GM12878 (cell line): ENCODE results near the gene SRSF9. TPM values are rescaled to one million over a fixed set of nuclear protein-coding genes. Genes with fewer than 3 reads are reported as not detected.

Source experiments
- ATAC-seq: fragments of 200-7000 bp; cut with Tn5 transposase; 3 replicates; pipeline ENCODE4 v1.9.1; 2020; ENCODE audit warnings: mild to moderate bottlenecking, moderate library complexity
- BruUV-seq: library from RNA; stranded (reverse); fragments of 400-500 nt; replicated peaks from 2 replicates; lab custom pipeline; 2021; lab: Mats Ljungman, UMichigan
- CTCF ChIA-PET: fragments of 300-600 bp; sonication (Branson Sonifier 250); formaldehyde crosslinking; extraction: SDS; loops from one replicate; lab custom pipeline; 2021; ENCODE audit warnings: inconsistent platforms; lab: Yijun Ruan, JAX
- POLR2A ChIA-PET: fragments of 350-600 bp; formaldehyde crosslinking; extraction: SDS; loops from one replicate; lab custom pipeline; 2021; ENCODE audit warnings: inconsistent platforms; lab: Charles Lee
- RAD21 ChIA-PET: fragments of 300-600 bp; sonication (Branson Sonifier 250); formaldehyde crosslinking; loops from one replicate; lab custom pipeline; 2023; ENCODE audit warnings: antibody characterized with exemption; ENCODE audit not compliant: unreplicated experiment; lab: Charles Lee
- SMC1A ChIA-PET: fragments of 300-600 bp; sonication (Branson Sonifier 250); formaldehyde crosslinking; loops from one replicate; lab custom pipeline; 2023; ENCODE audit not compliant: unreplicated experiment, uncharacterized antibody; lab: Charles Lee
- DNase-seq: peaks from one replicate; pipeline ENCODE4 v3.0.0-alpha.2; 2011; ENCODE audit warnings: low read depth, low spot score
- FAIRE-seq: peaks from 3 replicates; lab custom pipeline; 2011; peaks lifted over from hg19 to GRCh38; lab: Jason Lieb, UNC
- H2AFZ ChIP-seq: 2 replicates; pipeline ENCODE4 v1.6.0; 2011; ENCODE audit warnings: low read depth, low read length, control low read depth; ENCODE audit not compliant: control insufficient read depth
- H3K27ac ChIP-seq: 2 replicates; pipeline ENCODE4 v1.5.1; 2011; ENCODE audit warnings: control low read depth; ENCODE audit not compliant: control insufficient read depth, insufficient read depth
- H3K27me3 ChIP-seq, 2 experiments: replicated peaks in 1 of 2; 2 replicates each; pipeline versions ENCODE4 v1.6.0 to v1.6.1; 2011; ENCODE audit warnings: low read length in 1 of 2; ENCODE audit not compliant: control insufficient read depth in 2 of 2, insufficient read depth in 2 of 2
- H3K36me3 ChIP-seq, 2 experiments: 2 replicates each; pipeline ENCODE4 v1.5.1; 2011; ENCODE audit warnings: low read length in 1 of 2; ENCODE audit not compliant: control insufficient read depth in 2 of 2, insufficient read depth in 2 of 2
- H3K4me1 ChIP-seq: 2 replicates; pipeline ENCODE4 v1.6.1; 2011; ENCODE audit warnings: mild to moderate bottlenecking, low read length, moderate library complexity, mixed read lengths; ENCODE audit not compliant: control insufficient read depth, insufficient read depth
- H3K4me2 ChIP-seq: 2 replicates; pipeline ENCODE4 v1.6.0; 2011; ENCODE audit warnings: control low read depth; ENCODE audit not compliant: control insufficient read depth, insufficient read depth
- H3K4me3 ChIP-seq: fragments of 200-600 bp; sonication (generic); 2 replicates; pipeline ENCODE4 v1.5.1; 2016
- H3K79me2 ChIP-seq: 2 replicates; pipeline ENCODE4 v1.6.0; 2011; ENCODE audit warnings: low read length; ENCODE audit not compliant: control insufficient read depth, insufficient read depth
- H3K9ac ChIP-seq: 2 replicates; pipeline ENCODE4 v1.8.0; 2011; ENCODE audit warnings: low read length, control low read depth, mixed read lengths; ENCODE audit not compliant: control insufficient read depth, insufficient read depth
- H3K9me3 ChIP-seq: replicated peaks from 3 replicates; pipeline ENCODE4 v1.5.1; 2011; ENCODE audit warnings: mild to moderate bottlenecking, low read length; ENCODE audit not compliant: control insufficient read depth, insufficient read depth
- H4K20me1 ChIP-seq: 2 replicates; pipeline ENCODE4 v1.6.0; 2011; ENCODE audit not compliant: control insufficient read depth, insufficient read depth
- BACH1 ChIP-seq: fragments of 450-650 bp; IDR thresholded peaks from 2 replicates; pipeline ENCODE4 v1.6.1; 2017; ENCODE audit warnings: mild to moderate bottlenecking, borderline replicate concordance
- CEBPZ ChIP-seq: fragments of 150-350 bp; IDR thresholded peaks from 2 replicates; pipeline ENCODE4 v1.6.1; 2016; ENCODE audit warnings: low read depth, low read length
- CHD1 ChIP-seq: IDR thresholded peaks from 2 replicates; pipeline ENCODE4 v1.6.1; 2012; ENCODE audit warnings: low read depth, low read length, improper control_type of control experiment
- EED ChIP-seq: sonication (generic); IDR thresholded peaks from 2 replicates; pipeline ENCODE4 v1.6.1; 2016; ENCODE audit warnings: antibody characterized with exemption, low read depth
- IKZF1 ChIP-seq: fragments of 450-650 bp; conservative IDR thresholded peaks from 2 replicates; pipeline ENCODE4 v1.6.1; 2017; ENCODE audit warnings: antibody characterized with exemption, mild to moderate bottlenecking
- IRF4 ChIP-seq: IDR thresholded peaks from 2 replicates; pipeline ENCODE4 v1.6.1; 2011; ENCODE audit warnings: low read depth, low read length
- NFYB ChIP-seq: IDR thresholded peaks from 2 replicates; pipeline ENCODE4 v1.6.1; 2011; ENCODE audit warnings: low read depth, mild to moderate bottlenecking, low read length, improper control_type of control experiment, moderate library complexity; ENCODE audit not compliant: insufficient read depth
- POLR2AphosphoS2 ChIP-seq: IDR thresholded peaks from 2 replicates; pipeline ENCODE4 v1.6.1; 2011; ENCODE audit warnings: low read depth, mild to moderate bottlenecking, low read length, improper control_type of control experiment, moderate library complexity
- SMAD1 ChIP-seq: fragments of 450-650 bp; IDR thresholded peaks from 2 replicates; pipeline ENCODE4 v1.6.1; 2018; ENCODE audit warnings: mild to moderate bottlenecking, low read depth; ENCODE audit not compliant: partially characterized antibody
- SRF ChIP-seq, 2 experiments: IDR thresholded peaks; 2 replicates each; pipeline ENCODE4 v1.6.1; 2011; ENCODE audit warnings: low read depth in 2 of 2, low read length in 2 of 2, mild to moderate bottlenecking in 1 of 2, moderate library complexity in 1 of 2
- TCF3 ChIP-seq: IDR thresholded peaks from 2 replicates; pipeline ENCODE4 v1.6.1; 2012; ENCODE audit warnings: low read depth, mild to moderate bottlenecking, low read length, borderline replicate concordance; ENCODE audit not compliant: insufficient read depth
- WGBS: methylation state at CpG from one replicate; pipeline ENCODE4 v1.1.6; 2016; ENCODE audit warnings: low lambda C conversion rate; ENCODE audit not compliant: insufficient replicate concordance, insufficient coverage; ENCODE audit errors: missing lambda C conversion rate; 5-methylcytosine and 5-hydroxymethylcytosine counted together
- in situ Hi-C: fragments of 300-500 bp; cut with MboI; formaldehyde crosslinking; loops from 9 replicates; pipeline ENCODE4 v1.14.3; 2018; ENCODE audit warnings: mixed read lengths
- intact Hi-C: fragments of 100-400 bp; cut with micrococcal nuclease; formaldehyde crosslinking; loops from one replicate; pipeline ENCODE4 v1.14.2; 2022; ENCODE audit not compliant: unreplicated experiment
- polyA plus RNA-seq, 11 experiments: library from polyadenylated mRNA; depleted of rRNA in 4 of 11; unstranded in 6 of 11; stranded (reverse) in 5 of 11; fragments of >200 nt; fragmentation: Nextera tagmentation in 4 of 11; fragmentation: Illumina TruSeq in 1 of 11; extraction: Ambion mirVana in 4 of 11; extraction: Trizol in 1 of 11; gene quantifications; 1 replicate in 1 of 11; 2 replicates in 10 of 11; pipeline versions ENCODE4 v1.2.1 to v1.2.3, GENCODE V29; 2011 to 2016; ENCODE audit warnings: inconsistent platforms in 2 of 11, missing spikeins in 2 of 11, low read depth in 1 of 11
- total RNA-seq, 4 experiments: library from RNA; depleted of rRNA in 3 of 4; stranded (reverse); fragments of >200 nt in 3 of 4; fragmentation: Illumina TruSeq in 1 of 4; extraction: Trizol in 1 of 4; gene quantifications; 2 replicates each; pipeline versions ENCODE4 v1.2.1 to v1.2.3, GENCODE V29; 2013 to 2021

SRSF9 gene
- total and polyA plus RNA-seq, 10 of the 15 experiments (the other 5 are each of a cell fraction or from before 2014, with no cell fraction given), result 56.2 to 510 (median 186) TPM

- DNase-seq, result no peak
- Histone ChIP-seq H3K36me3 (no peaks in the 10 kb centered on the region), H3K27ac (no peak overlapping the region), H3K79me2 (no peaks in the 10 kb centered on the region), H3K9ac (no peak overlapping the region), H3K27me3 (no peaks in the 10 kb centered on the region), H3K4me3 (no peak overlapping the region), H3K4me1 (peaks cover 4% of the 10 kb centered on the region; the same call in 1 of the 2 replicates), H3K4me2 (no peak overlapping the region), H2AFZ (no peak overlapping the region), H3K9me3 (no peaks in the 10 kb centered on the region), H4K20me1 (no peaks in the 10 kb centered on the region)
- CTCF ChIA-PET, result interaction anchor here (0.6 to 2.7 kb wide), 7 partner anchors 9 to 210 kb away, joined by 3 to 7 read pairs (median 4); no protein-coding TSS in a partner anchor
- no peak for FAIRE-seq
- BruUV-seq, result no TSS peak
- in situ Hi-C loops, result no loop called here
- POLR2A ChIA-PET, result interaction anchor here (0.5 kb wide), 1 partner anchor 65 kb away, joined by 3 read pairs; no protein-coding TSS in a partner anchor
- 100% methylated on average over 1 of the region's 1 CpG for WGBS
- ATAC-seq, result no peak
- TF ChIP-seq IRF4, result no peak
- no peak for TF ChIP-seq CHD1
- no peak for TF ChIP-seq SMAD1
- no peak for TF ChIP-seq EED
- no peak for TF ChIP-seq BACH1
- no peak for TF ChIP-seq POLR2AphosphoS2
- TF ChIP-seq IKZF1, result no peak
- no peak for TF ChIP-seq TCF3
- no peak for TF ChIP-seq CEBPZ
- no peak for TF ChIP-seq SRF (IDR thresholded peaks at IDR 0.05; ENCODE audit: low read depth in 2 of 2, low read length in 2 of 2)
- no peak for TF ChIP-seq NFYB
- RAD21 ChIA-PET, result no interaction called here
- intact Hi-C loops, result no loop called here
- SMC1A ChIA-PET, result interaction anchor here (1.3 to 1.5 kb wide), 2 partner anchors 8 to 19 kb away, joined by 3 to 4 read pairs; no protein-coding TSS in a partner anchor
Measured at GRCh38 chr12:120475643-120476042, 6.1 kb upstream of the SRSF9 start.
